ENCODE results near the gene COX4I2.
"Not testable (repeated sequence)": the region's sequence is repeated elsewhere in the genome, so short reads cannot be mapped to it uniquely, and the experiment has no call there.

COX4I2 gene

GRCh38 chr20:31608251-31608945, 29.3 kb upstream of the COX4I2 start:
- H3K4me3 ChIP-seq (ENCODE audit: low read depth, low read length) = no peak overlapping the region
- TF ChIP-seq CTCF (IDR thresholded peaks at IDR 0.05; ENCODE audit: control insufficient read depth, extremely low read depth, insufficient read depth) = no peak
- DNase-seq (ENCODE audit: low read depth) = no peak

- not testable (repeated sequence) for H3K4me3 ChIP-seq (ENCODE audit: low read depth, low read length); DNase-seq (ENCODE audit: low read depth)
Observed at GRCh38 chr20:31612271-31612640, 25.5 kb upstream of the COX4I2 start.

GRCh38 chr20:31615416-31615815, 22.3 kb upstream of the COX4I2 start:
- DNase-seq (ENCODE audit: low read depth) = no peak
- no peak for TF ChIP-seq CTCF (IDR thresholded peaks at IDR 0.05; ENCODE audit: control insufficient read depth, extremely low read depth, insufficient read depth)
- H3K4me3 ChIP-seq (ENCODE audit: low read depth, low read length) = no peak overlapping the region

- no peak for TF ChIP-seq CTCF (IDR thresholded peaks at IDR 0.05; ENCODE audit: control insufficient read depth, extremely low read depth, insufficient read depth)
- DNase-seq (ENCODE audit: low read depth) = no peak
- no peak overlapping the region for H3K4me3 ChIP-seq (ENCODE audit: low read depth, low read length)
Observed at GRCh38 chr20:31617432-31618104, 20.1 kb upstream of the COX4I2 start.

GRCh38 chr20:31620246-31620645, 17.5 kb upstream of the COX4I2 start:
- H3K4me3 ChIP-seq (ENCODE audit: low read depth, low read length) = no peak overlapping the region
- no peak for DNase-seq (ENCODE audit: low read depth)
- TF ChIP-seq CTCF (IDR thresholded peaks at IDR 0.05; ENCODE audit: control insufficient read depth, extremely low read depth, insufficient read depth) = no peak

- H3K4me3 ChIP-seq (ENCODE audit: low read depth, low read length); DNase-seq (ENCODE audit: low read depth): not testable (repeated sequence)
Observed at GRCh38 chr20:31623123-31623505, 14.6 kb upstream of the COX4I2 start.

GRCh38 chr20:31626534-31626933, 11.2 kb upstream of the COX4I2 start:
- H3K4me3 ChIP-seq (ENCODE audit: low read depth, low read length); DNase-seq (ENCODE audit: low read depth): not testable (repeated sequence)

- not testable (repeated sequence) for H3K4me3 ChIP-seq (ENCODE audit: low read depth, low read length); DNase-seq (ENCODE audit: low read depth)
Observed at GRCh38 chr20:31628057-31628456, 9.7 kb upstream of the COX4I2 start.

GRCh38 chr20:31630187-31630790, 7.4 kb upstream of the COX4I2 start:
- TF ChIP-seq CTCF (IDR thresholded peaks at IDR 0.05; ENCODE audit: control insufficient read depth, extremely low read depth, insufficient read depth) = no peak
- DNase-seq (ENCODE audit: low read depth) = peak; percentile 70
- no peak overlapping the region for H3K4me3 ChIP-seq (ENCODE audit: low read depth, low read length)
